ENCODE data around the gene SLC15A4.
"Not testable (repeated sequence)": the region's sequence is repeated elsewhere in the genome, so short reads cannot be mapped to it uniquely, and the experiment has no call there.

The SLC15A4 gene

GRCh38 chr12:128813392-128813791 lies 10.4 kb downstream of the SLC15A4 start:
- no peak for DNase-seq

GRCh38 chr12:128811806-128812205 lies 12.0 kb downstream of the SLC15A4 start:
- no peak for DNase-seq

DNA sequence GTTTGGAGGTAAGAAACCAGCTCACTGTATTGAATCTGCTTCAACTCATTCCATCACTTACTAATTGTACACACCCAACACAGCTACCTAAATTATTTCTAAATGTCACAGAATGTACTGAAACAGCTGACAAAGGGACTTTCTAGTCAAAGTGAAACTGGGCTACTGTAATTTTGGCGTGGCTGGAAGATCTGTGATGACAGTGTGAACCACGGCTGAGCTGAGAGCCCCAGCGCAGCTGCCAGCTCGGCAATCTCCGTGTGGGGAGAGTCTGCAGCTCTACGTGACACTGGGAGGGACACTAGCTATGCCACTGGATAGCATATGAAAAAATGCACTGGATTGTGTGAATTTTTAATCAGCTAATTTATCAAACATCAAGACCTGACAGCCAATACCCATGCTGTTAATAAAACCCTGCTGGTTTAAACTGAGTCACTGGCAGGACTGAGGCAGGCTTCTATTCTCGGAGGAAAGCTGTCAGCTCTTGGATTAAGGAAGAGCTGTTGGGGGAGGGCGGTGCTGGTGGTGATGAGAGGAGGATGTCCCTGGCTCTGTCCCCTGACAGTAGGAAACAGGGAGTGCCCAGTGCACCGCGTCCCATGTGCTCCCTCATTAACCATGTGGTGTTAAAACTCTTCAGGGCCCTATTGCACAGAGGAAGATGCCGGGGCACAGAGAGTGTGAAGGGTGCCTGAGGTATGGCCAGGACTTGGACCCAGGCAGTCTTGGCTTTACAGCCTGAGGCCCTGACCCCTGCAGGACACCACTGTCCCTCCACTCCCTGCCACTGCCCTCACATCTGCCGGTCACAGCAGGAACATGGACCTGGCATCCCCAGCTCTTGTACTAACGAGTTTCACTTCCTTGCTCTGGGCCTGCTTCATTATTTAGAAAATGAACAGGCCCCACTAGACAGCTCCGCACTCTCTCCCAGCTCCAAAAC lies 13.3 kb downstream of the SLC15A4 start:
- no peak for DNase-seq

- no peak for DNase-seq
Observed at GRCh38 chr12:128808651-128809050, 15.1 kb downstream of the SLC15A4 start.

DNA sequence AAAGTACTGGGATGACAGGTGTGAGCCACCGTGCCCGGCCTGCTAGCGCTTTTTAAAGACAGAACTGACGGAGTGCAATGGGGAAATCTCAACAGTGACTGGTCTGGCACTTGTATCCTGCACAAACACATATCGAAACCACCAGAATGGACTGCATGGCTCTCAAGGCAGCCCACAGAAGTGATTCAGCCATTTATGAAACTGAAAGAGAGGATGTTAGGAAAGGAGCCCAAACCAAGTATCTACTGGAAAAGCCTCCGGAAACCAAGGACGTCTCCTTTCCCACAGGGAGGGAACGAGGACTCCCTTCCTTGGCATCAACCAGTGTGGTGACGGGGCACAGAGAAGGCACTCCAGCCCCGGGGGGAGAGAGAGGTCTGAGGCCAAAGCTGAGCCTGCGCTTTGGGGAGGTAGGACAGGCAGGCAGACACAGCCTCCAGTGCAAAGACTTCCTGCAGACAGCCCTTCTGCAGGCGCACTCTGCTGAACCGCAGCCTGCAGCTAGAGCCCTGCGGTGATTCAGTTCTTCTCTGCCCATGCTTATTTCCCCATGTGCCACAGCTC lies 16.5 kb downstream of the SLC15A4 start:
- DNase-seq, result no peak

DNA sequence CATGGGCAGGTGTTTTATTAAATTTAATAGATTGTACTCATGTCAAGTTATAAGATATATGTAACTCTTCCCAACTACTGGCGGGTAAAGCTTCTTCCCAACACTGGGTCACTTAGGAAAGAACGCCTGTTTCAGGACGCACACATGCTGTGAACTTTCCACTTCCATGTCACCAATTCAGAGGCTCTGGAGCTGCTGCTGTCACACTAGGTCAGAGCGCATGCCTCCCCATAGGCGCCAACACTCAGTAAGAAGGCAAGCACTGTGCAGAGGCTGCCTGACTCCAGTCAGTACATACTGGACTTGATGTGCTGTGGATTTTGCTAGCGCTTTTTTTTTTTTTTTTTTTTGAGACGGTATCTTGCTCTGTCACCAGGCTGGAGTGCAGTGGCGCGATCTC lies 17.2 kb downstream of the SLC15A4 start:
- DNase-seq, result no peak

- not testable (repeated sequence) for DNase-seq
Observed at GRCh38 chr12:128805406-128805805, 18.4 kb downstream of the SLC15A4 start.

DNA sequence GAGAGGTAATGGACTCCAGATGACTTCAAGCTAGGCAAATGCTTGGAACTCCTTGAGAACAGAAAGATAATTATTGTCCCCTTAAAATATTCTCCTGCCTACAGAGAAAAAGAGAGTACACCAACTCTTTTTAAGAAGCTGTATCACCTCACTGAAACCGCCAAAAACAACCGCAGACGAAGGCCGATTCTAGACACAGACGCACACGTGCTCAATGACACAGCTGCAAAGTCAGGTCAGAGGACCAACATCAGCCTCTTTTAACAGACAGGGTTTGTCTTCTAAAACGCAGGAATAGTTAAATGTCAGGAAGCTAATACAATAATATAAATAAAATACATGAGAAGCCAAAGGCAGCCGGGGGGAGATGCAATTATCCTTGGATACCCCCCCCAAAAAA lies 19.0 kb downstream of the SLC15A4 start:
- no peak for DNase-seq

DNA sequence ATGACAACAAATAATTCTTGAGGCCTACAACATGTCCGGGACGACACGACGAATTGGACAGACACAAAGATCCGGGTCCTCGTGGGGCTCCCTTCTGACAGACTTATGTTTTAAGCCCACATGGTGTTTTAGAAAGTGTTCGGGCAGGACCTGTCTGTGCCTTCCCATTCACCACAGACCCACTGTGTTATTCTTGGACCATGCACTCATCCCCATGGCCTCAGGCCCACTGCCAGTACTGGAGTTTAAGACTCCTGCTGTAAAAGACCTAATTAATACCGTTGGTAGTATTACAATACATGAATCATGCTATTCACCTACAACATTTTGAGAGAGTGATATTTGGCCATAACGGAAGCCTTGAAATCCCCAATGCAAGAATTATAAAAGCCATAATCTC lies 20.0 kb downstream of the SLC15A4 start:
- no peak for DNase-seq

- no peak for DNase-seq
Observed at GRCh38 chr12:128802756-128803155, 21.0 kb downstream of the SLC15A4 start.

- DNase-seq, result no peak
Observed at GRCh38 chr12:128801879-128802391, 21.8 kb downstream of the SLC15A4 start.

DNA sequence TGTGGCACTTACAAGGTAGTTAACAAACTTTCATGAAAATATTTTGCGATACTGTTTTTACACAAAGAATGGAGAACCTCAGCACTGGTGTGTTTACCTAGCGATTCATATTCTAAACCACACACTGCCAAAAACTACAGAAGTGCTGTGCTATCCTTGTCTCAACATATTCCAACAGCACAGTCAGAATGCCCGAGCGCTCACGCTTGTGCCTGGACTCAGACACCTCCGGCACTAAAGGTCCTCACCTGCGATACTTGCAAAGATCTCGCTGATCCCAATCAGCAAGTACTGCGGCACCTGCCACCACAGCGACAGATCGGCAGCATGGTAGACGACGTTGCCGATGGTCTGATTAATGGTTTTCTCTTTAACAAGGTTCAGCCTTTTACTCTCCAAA lies 23.2 kb downstream of the SLC15A4 start:
- DNase-seq, result no peak

- DNase-seq, result no peak
Observed at GRCh38 chr12:128798571-128799341, 25.0 kb downstream of the SLC15A4 start.

DNA sequence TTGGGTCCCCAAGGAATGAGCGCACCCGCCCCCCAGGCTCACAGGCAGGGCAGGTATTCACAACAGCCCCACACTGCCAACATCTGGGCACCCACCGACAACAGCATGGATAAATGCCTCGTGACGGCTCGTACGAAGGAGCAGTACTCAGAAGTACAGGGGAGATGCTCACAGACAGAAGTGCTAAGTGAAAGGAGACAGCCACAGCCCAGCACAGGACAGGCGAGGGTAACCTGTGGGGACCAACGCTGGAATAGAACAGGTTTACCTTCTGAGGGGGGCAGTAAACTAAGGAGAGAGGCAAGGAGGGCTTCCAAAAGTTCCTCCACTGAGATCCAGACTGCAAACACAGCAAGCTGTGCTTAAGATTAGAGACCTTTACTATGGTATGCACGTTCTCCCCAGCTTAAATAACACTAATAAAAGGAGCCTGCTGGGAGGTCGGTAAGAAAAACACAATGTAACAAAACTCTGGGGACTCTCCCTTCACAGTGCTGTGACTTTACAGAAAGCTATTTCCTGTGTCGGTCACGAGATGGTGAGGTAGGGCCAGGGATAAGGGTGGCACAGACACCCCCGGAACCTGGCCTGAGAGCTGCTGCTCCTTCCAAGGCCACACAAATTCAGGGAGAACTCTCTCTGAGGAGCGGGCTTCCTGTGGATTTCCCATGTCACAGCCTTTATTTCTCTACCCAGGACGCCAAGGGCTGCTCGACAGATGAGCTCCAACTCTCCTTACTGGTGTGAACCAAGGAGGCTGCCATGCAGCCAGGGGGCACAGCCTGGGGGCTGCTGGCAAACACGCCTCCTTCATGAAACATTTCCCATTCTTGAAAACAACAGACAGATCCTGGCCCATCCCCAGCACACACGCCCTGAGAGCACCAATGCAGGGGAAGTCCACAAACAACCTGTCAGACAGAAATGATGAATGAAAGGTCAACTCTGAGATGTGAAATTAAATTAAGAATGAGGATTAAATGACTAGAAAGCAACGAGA lies 26.3 kb downstream of the SLC15A4 start:
- DNase-seq, result no peak

DNA sequence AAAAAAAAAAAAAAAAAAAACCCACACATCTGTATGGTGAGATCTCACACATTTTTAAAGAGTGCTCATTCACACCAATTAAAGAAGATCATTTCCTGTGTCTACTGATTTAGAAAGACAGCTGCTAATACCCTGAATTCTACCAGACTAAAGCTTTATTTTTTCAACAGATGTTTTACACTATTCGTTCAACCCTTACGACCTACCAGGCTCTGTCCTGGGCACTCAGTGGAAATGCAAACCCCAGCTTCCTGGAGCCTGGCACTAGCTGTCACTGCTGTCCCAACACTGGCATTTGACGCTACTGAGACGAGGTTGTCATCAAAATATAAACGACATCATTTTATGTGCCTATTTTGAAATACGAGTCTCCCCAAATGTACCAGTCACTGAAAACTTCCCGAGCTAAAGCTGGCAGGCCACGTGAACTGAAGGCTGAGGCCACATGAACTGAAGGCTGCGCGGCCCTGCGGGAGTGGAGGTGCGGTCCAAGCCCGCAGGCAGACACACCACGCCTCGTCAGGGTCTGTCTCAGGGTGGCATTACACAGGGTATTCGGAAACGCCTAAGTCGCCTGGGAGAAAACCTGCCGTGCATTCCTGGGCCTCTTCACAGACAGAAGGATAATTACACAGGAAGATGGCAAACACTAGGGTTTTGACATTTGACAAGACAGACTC lies 27.2 kb downstream of the SLC15A4 start:
- no peak for DNase-seq

DNA sequence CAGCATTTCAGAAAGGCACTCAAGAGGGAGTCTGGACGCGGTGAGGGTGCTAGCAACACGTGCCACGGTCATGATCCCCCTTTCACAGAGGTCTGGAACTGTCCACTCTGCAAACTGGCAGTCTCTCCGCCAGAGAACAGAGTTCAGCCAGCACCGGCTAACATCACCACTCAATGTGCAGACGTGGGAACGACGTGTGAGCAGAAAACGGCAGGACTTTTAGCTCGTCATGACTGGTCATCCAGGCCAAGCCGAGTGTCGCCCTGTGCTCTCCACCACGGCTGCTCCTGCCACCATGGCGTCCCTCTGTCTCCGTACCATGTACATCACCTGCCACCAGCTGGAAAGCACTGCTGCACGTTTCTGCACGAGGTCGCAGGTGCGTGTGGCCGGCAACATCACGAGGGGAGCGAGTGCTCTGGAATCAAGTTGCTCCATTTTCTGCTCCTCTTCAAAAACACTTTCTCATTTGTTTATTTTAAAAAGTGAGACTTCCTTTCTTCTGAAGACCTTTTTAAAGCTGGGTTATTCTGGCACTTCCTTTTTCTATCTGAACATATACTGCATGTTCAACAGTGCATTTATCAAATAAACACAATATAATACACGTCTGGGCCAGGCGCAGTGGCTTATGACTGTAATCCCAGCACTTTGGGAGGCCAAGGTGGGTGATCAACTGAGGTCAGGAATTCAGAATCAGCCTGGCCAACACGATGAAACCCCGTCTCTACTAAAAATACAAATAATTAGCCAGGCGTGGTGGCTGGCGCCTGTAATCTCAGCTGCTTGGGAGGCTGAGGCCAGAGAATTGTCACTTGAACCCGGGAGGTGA lies 28.0 kb downstream of the SLC15A4 start:
- no peak for DNase-seq

GRCh38 chr12:128794661-128795529 lies 28.9 kb downstream of the SLC15A4 start:
- no peak for DNase-seq

- DNase-seq, result no peak
Observed at GRCh38 chr12:128793701-128794100, 30.1 kb downstream of the SLC15A4 start.

- no peak for DNase-seq
Observed at GRCh38 chr12:128792881-128793280, 30.9 kb downstream of the SLC15A4 start.

GRCh38 chr12:128792398-128792797 lies 31.4 kb downstream of the SLC15A4 start:
- DNase-seq, result no peak

Measured in NCI-H187 (cell line).